GM21515 (cell line): Measurements from ENCODE around the gene LRRC41.
"Not testable (repeated sequence)": the region's sequence is repeated elsewhere in the genome, so short reads cannot be mapped to it uniquely, and the experiment has no call there.

Experiments used
- ATAC-seq: cut with Tn5 transposase; IDR thresholded peaks from one replicate; pipeline ENCODE4 v1.9.1; 2021; ENCODE audit not compliant: unreplicated experiment

LRRC41 gene

GRCh38 chr1:46303038-46303871 is at the start of gene LRRC41, which contains the start of gene UQCRH:
Gene LRRC41 (minus strand): TSS chr1:46303616. CDS start chr1:46303322, 294 bp downstream.
Gene UQCRH (plus strand): TSS chr1:46303698. CDS start chr1:46303767, 69 bp downstream.
- ATAC-seq, result peak; percentile 81

DNA sequence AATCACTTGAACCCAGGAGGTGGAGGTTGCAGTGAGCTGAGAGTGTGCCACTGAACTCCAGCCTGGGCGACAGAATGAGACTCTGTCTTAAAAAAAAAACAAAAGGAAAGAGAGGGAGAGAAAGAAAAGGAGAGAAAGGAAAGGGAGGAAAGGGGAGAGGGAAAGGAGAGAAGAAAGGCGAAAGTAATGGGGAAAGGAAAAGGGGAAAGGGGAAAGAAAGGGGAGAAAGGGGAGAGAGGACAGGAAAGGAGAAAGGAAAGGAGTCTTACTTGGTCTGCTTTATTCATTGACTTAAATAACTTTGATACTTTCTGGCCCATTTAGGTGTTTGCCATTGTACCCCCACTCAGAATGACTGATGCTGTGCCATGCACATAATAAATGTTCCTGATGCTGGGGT is 48.9 kb upstream of the LRRC41 start:
- ATAC-seq, result no peak

DNA sequence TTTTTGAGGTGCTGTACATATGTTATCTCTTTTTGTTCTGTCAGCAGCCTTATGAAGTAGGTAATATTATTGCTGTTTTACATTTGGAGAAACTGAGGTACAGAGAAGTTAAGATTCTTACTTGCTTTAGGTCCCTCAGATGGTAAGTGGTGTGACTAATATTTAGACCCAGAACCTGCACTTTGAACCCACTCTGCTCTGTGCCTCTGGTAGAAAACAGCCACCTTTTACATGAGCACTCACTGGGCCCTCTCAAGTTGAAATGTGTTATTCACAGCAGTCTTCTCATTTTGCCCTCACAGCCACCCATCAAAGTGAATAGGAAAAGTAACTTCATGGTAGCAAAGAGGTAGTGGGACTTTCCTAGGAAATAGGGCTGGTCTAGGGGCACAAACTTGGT is 41.9 kb upstream of the LRRC41 start:
- no peak for ATAC-seq

DNA sequence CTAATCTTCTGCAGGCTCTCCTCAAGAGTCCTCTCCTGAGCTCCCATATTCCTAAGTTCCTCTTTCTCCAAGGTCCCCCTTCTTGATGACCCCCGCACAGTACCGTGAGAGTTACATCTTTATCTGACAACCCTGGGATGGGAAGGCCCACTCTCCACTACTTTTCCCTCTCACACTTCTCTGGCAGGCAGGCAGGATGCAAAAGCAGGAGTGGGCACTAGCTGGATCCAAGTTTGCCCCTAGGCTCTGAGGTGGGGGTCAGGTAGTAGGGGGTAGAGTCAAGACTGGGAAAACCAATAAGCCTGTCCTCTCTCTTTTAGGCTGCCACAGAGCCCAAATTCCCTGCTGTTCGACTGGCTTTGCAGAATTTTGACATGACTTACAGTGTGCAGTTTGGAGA is 41.1 kb upstream of the LRRC41 start:
- ATAC-seq, result no peak

DNA sequence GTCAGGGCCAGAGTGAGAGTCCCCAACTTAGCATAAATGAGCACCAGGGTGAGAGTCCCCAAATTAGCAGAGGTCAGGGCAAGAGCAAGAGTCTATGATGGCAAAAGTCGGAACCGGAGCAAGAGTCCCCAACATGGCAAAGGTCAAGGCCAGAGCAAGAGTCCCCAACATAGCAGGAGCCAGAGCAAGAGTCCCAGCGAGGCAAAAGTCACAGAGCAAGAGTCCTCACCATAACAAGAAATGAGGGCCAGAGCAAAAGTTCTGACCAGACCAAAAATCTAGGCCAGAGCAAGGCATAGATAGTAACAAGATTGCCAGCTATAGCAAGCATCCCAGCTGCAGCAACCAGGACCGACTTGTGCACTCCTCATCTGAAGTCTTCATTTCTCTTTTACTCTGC is 40.3 kb upstream of the LRRC41 start:
- ATAC-seq, result no peak

- ATAC-seq, result no peak
These were observed 39.9 kb upstream of the LRRC41 start for GRCh38 chr1:46343351-46343695.

DNA sequence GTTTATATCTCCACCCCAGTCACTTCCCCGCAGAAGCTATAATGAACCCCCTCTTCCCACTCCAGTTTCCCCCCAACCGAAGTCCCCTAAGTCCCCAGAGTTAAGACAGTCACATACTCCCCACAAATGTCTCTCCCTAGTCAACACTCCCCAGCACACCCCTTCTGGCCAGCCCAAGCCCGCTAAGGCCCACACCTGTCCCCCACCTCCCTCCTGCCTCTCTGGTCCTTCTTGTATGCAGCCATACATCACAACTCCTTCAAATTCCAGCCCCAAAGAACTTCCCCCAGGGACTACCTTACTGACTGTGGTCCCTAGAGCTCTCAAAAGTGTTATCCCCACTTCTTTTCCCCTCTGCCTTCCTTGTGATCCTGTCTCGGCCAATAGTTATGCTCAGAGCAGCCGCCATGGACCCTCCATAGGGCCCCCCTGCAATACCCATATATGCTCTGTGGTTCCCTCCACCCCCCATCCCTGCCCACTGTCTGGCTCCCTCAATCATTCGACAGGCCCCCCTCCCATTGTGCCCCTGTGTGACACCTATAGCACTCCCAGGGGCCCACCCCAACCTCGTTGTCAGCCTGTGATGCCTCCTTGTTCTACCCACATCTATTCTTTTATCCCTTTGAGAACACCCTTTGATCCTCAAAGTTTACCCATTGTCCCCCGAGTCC is 39.4 kb upstream of the LRRC41 start:
- ATAC-seq, result no peak

DNA sequence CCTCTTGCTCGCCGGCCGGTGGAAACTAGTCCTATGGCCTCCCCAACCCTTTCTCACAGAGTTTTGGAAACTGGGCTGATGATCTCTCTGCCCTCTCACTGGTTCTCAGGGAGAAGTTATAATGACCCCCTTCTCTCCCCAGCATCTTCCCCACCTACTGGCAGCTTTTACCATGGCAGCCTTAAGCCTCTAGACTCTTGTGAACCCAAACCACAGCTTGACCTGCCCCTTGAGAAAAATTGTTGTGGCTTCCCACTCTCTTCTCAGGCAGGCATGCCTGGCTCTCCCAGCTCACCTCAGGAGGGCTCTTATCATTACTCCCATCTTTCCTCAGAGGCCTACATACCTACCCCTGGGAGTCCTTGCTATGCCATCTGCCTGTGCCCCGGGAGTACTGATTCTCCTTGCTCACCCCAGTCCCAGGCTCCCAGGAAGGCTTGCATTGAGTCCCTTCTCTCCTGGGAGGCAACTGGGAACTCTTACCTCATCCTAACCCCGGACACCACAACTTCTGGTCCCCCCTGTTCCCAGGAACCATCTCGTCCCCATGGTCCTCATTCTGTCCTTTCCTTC is 38.8 kb upstream of the LRRC41 start:
- no peak for ATAC-seq

GRCh38 chr1:46341222-46342083 is 38.0 kb upstream of the LRRC41 start:
- no peak for ATAC-seq

DNA sequence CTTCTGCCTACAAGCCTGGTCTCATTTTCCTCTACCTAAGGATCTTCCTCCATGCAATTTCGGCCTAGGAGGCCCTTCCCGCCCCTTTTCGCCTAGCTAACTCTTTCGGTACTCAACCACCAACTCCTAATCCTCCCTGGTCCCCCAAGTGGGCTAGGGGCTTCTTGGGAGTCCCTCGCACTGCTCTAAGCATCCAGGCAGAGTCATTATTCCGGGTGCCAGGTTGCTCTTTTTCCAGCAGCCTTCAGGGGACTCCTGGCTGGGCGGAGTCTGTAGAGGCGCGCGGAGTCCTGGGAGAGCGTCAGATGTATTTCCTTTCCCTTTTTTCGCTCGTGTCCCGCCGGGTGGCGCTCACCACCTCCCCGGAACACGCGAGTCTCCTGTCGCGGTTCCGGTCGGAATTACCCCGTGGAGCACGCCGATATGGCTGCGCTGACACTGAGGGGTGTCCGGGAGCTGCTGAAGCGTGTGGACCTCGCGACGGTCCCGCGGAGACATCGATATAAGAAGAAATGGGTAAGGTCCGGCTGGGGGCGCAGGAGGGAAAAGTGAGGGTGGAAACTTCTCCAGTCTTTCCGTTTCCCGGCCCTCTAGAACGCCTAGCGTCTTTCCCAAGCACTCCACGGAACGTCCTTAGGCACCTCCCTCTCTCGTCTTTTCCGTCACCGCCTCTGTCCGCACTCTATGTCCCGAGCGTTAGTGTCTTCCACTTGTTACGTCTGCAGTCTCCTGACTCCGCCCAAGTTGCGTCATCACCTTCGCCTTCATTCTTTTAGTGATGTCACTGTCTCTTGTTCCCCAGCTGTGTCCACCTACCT is 37.2 kb upstream of the LRRC41 start, which contains the start of gene NSUN4:
NSUN4 (plus strand) TSS at position 404 of the 818 bp plus-strand sequence; CDS start at position 424, 20 bp downstream.
- peak; percentile 73 for ATAC-seq

GRCh38 chr1:46337409-46337808 is 34.0 kb upstream of the LRRC41 start:
- ATAC-seq, result not testable (repeated sequence)

DNA sequence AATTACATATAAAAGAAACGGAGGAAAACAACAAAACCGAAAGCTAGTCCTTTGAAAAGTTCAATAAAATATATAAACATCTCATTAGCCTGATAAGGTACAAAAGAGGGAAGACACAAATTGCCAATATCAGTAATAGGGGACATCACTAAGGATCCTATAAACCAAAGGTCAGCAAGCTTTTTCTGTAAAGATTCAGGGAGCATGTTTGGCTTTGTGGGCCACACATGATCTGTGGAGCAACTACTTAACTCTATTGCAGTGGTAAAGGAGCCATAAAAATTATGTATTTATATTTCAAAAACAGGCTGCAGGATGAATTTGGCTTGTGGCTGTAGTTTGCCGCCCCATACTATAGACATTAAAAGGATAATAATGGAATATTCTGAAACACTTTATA is 31.7 kb upstream of the LRRC41 start:
- no peak for ATAC-seq

- ATAC-seq, result no peak
These were observed 30.6 kb upstream of the LRRC41 start for GRCh38 chr1:46334030-46334384.

GRCh38 chr1:46333300-46334029 is 30.0 kb upstream of the LRRC41 start:
- ATAC-seq, result peak; percentile 63

DNA sequence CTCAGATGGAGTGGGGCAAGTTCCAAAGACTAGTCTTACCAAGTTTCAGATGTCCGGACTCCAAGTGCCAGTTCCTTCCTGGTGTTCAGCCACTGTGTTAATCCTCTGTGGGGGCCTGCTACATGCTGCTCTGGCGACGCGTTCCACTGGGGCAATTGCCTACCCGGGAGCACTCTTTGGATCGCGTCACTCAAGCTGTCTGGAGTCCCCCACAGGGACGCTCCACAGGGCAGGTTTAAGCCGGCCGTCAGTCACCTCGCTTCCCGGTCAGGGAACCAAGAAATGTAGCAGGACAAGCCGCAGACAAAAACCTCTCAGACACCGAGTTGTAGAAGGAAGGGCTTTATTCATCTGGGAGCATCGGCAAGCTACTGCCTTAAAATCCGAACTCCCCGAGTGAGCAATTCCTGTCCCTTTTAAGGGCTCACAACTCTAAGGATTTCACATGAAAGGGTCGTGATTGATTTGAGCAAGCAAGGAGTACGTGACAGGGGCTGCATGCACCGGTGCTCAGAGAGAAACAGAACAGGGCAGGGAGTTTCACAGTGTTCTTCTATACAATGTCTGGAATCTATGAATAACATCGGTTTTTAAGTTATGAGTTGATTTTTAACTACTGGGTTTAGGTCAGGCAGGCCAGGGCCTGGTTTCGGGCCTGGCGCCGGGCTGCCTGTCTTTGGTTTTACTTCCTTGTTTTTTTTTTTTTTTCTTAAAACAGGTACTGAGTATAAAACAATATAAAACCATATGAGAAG is 28.5 kb upstream of the LRRC41 start:
- ATAC-seq, result not testable (repeated sequence)

DNA sequence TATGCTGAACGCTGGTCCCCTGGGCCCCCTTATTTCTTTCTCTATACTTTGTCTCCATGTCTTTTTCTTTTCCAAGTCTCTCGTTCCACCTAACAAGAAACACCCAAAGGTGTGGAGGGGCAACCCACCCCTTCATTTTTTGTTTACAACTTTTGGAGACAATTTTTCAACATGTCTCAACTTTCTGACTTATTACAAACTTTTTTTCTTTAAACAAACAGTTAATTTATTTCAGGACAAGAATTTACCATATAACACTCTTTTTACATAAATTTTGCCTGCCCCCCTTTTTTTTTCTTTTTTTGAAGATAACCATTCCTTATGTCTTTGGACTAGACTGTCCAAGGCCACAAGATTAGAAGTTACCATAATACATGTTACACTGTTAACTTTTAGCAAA is 27.0 kb upstream of the LRRC41 start:
- not testable (repeated sequence) for ATAC-seq

DNA sequence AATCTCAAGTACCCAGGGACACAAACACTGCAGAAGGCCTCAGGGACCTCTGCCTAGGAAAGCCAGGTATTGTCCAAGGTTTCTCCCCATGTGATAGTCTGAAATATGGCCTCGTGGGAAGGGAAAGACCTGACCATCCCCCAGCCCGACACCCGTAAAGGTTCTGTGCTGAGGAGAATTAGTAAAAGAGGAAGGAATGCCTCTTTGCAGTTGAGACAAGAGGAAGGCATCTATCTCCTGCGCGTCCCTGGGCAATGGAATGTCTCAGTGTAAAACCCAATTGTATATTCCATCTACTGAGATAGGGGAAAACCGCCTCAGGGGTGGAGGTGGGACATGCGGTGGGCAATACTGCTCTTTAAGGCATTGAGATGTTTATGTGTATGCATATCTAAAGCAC is 26.4 kb upstream of the LRRC41 start:
- ATAC-seq, result not testable (repeated sequence)

DNA sequence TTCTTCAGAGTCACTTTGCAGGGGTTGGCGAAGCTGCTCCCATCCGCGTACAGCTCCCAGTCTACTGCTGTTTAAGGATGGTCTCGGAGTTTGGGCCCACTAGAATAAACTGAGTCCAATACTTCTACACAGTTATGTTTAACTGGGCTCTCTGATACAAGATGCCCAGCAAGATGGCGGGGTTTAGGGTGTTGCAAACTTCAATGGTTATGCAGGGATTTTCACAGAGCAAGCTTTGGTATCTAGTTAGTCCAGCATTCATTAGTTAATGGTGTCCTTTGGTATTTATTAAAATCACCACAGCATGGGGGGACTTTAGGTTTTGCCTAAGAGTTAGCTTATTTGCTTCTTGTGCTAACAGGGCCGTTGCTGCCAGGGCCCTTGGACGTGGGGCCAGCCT is 24.8 kb upstream of the LRRC41 start:
- ATAC-seq, result not testable (repeated sequence)
